HG02885 (cell line): Measurements from ENCODE around the gene ARHGEF38.

Source experiments
- ATAC-seq: cut with Tn5 transposase; IDR thresholded peaks from one replicate; pipeline ENCODE4 v1.9.1; 2021; ENCODE audit warnings: mild to moderate bottlenecking; ENCODE audit not compliant: unreplicated experiment, poor library complexity

The ARHGEF38 gene

GRCh38 chr4:105551965-105552746, at the start of gene ARHGEF38:
ARHGEF38 (plus strand) TSS chr4:105552620; CDS start chr4:105552766, 146 bp downstream.
- ATAC-seq = no peak

GRCh38 chr4:105503484-105503883, 48.9 kb upstream of the ARHGEF38 start:
- ATAC-seq = no peak

- ATAC-seq = no peak
These were observed 47.7 kb upstream of the ARHGEF38 start for GRCh38 chr4:105504744-105505143.

GRCh38 chr4:105509291-105509690, 43.1 kb upstream of the ARHGEF38 start:
- peak; percentile 95 for ATAC-seq

GRCh38 chr4:105509714-105510113, 42.7 kb upstream of the ARHGEF38 start:
- no peak for ATAC-seq

GRCh38 chr4:105510245-105510644, 42.2 kb upstream of the ARHGEF38 start:
- no peak for ATAC-seq

- ATAC-seq = peak; percentile 80
These were observed 31.3 kb upstream of the ARHGEF38 start for GRCh38 chr4:105520819-105521790.

GRCh38 chr4:105526656-105527055, 25.8 kb upstream of the ARHGEF38 start:
- no peak for ATAC-seq

GRCh38 chr4:105527081-105527480, 25.3 kb upstream of the ARHGEF38 start:
- no peak for ATAC-seq

GRCh38 chr4:105536601-105537000, 15.8 kb upstream of the ARHGEF38 start:
- ATAC-seq = no peak

GRCh38 chr4:105541420-105541819, 11.0 kb upstream of the ARHGEF38 start:
- ATAC-seq = no peak

GRCh38 chr4:105542039-105542438, 10.4 kb upstream of the ARHGEF38 start:
- ATAC-seq = no peak

- no peak for ATAC-seq
These were observed 9.1 kb upstream of the ARHGEF38 start for GRCh38 chr4:105543346-105543745.

- no peak for ATAC-seq
These were observed 8.5 kb upstream of the ARHGEF38 start for GRCh38 chr4:105543881-105544280.

GRCh38 chr4:105544520-105545286, 7.7 kb upstream of the ARHGEF38 start:
- ATAC-seq = no peak

- no peak for ATAC-seq
These were observed 6.3 kb upstream of the ARHGEF38 start for GRCh38 chr4:105546086-105546485.

- ATAC-seq = no peak
These were observed 4.7 kb upstream of the ARHGEF38 start for GRCh38 chr4:105547769-105548168.

GRCh38 chr4:105548483-105548882, 3.9 kb upstream of the ARHGEF38 start:
- no peak for ATAC-seq

GRCh38 chr4:105550641-105551040, 1.8 kb upstream of the ARHGEF38 start:
- no peak for ATAC-seq

GRCh38 chr4:105555409-105555808, 3.0 kb downstream of the ARHGEF38 start:
- no peak for ATAC-seq
